Peyer's patch (tissue), 4 donors: Measurements from ENCODE around the gene RAPH1.

ENCODE experiments used
- CTCF ChIP-seq, 6 experiments: fragments of 450-650 bp in 4 of 6; fragments of 200-600 bp in 2 of 6; sonication (generic) in 1 of 6; IDR thresholded peaks; one replicate each; pipeline ENCODE4 v1.5.1; 2017 to 2019; ENCODE audit warnings: antibody characterized with exemption in 6 of 6, mild to moderate bottlenecking in 3 of 6, moderate library complexity in 1 of 6
- POLR2A ChIP-seq, 2 donors: fragments of 450-650 bp; IDR thresholded peaks; one replicate each; pipeline ENCODE4 v1.5.1; 2017; ENCODE audit warnings: antibody characterized with exemption in 2 of 2, mild to moderate bottlenecking in 2 of 2, moderate library complexity in 2 of 2

GRCh38 chr2:203352604-203353255 is 182.4 kb downstream of the RAPH1 start:
- TF ChIP-seq CTCF (IDR thresholded peaks at IDR 0.05) (no peak), POLR2A (IDR thresholded peaks at IDR 0.05) (no peak)
